ENCODE measurements around the gene PROSER3.

The PROSER3 gene

GRCh38 chr19:35751839-35752745 lies 5.9 kb upstream of the PROSER3 start:
- Mint-ChIP-seq H3K27ac (no peak overlapping the region), H3K27me3 (ENCODE audit: low read depth) (no peaks in the 10 kb centered on the region), H3K4me3 (no peak overlapping the region), H3K9me3 (no peaks in the 10 kb centered on the region), H3K36me3 (ENCODE audit: low read depth) (peaks cover 21% of the 10 kb centered on the region), H3K4me1 (ENCODE audit: low read depth) (peaks cover 32% of the 10 kb centered on the region)

- Mint-ChIP-seq H3K36me3 (ENCODE audit: low read depth) (peaks cover 21% of the 10 kb centered on the region), H3K9me3 (no peaks in the 10 kb centered on the region), H3K27me3 (ENCODE audit: low read depth) (no peaks in the 10 kb centered on the region), H3K4me1 (ENCODE audit: low read depth) (peaks cover 30% of the 10 kb centered on the region), H3K27ac (no peak overlapping the region), H3K4me3 (no peak overlapping the region)
Observed at GRCh38 chr19:35752746-35753350, 5.1 kb upstream of the PROSER3 start.

- H3K9me3 Mint-ChIP-seq = no peaks in the 10 kb centered on the region
- peaks cover 26% of the 10 kb centered on the region for H3K4me1 Mint-ChIP-seq (ENCODE audit: low read depth)
- no peak overlapping the region for H3K4me3 Mint-ChIP-seq
- peaks cover 22% of the 10 kb centered on the region for H3K36me3 Mint-ChIP-seq (ENCODE audit: low read depth)
- H3K27ac Mint-ChIP-seq = no peak overlapping the region
- no peaks in the 10 kb centered on the region for H3K27me3 Mint-ChIP-seq (ENCODE audit: low read depth)
Observed at GRCh38 chr19:35753634-35754369, 4.2 kb upstream of the PROSER3 start.

- H3K27me3 Mint-ChIP-seq (ENCODE audit: low read depth) = no peaks in the 10 kb centered on the region
- peaks cover 28% of the 10 kb centered on the region for H3K4me1 Mint-ChIP-seq (ENCODE audit: low read depth)
- H3K27ac Mint-ChIP-seq = no peak overlapping the region
- H3K36me3 Mint-ChIP-seq (ENCODE audit: low read depth) = peaks cover 22% of the 10 kb centered on the region
- peak overlapping the region; percentile 28 for H3K4me3 Mint-ChIP-seq
- no peaks in the 10 kb centered on the region for H3K9me3 Mint-ChIP-seq
Observed at GRCh38 chr19:35754370-35755130, 3.4 kb upstream of the PROSER3 start.

- peaks cover 22% of the 10 kb centered on the region for H3K36me3 Mint-ChIP-seq (ENCODE audit: low read depth)
- no peak overlapping the region for H3K27ac Mint-ChIP-seq
- no peaks in the 10 kb centered on the region for H3K27me3 Mint-ChIP-seq (ENCODE audit: low read depth)
- H3K9me3 Mint-ChIP-seq = no peaks in the 10 kb centered on the region
- peak overlapping the region; percentile 57 for H3K4me3 Mint-ChIP-seq
- peaks cover 24% of the 10 kb centered on the region for H3K4me1 Mint-ChIP-seq (ENCODE audit: low read depth)
Observed at GRCh38 chr19:35755131-35755549, 2.8 kb upstream of the PROSER3 start.

GRCh38 chr19:35755550-35756376 lies 2.2 kb upstream of the PROSER3 start:
- peak overlapping the region; percentile 29 for H3K4me3 Mint-ChIP-seq
- H3K27me3 Mint-ChIP-seq (ENCODE audit: low read depth) = no peaks in the 10 kb centered on the region
- peaks cover 22% of the 10 kb centered on the region for H3K36me3 Mint-ChIP-seq (ENCODE audit: low read depth)
- H3K9me3 Mint-ChIP-seq = no peaks in the 10 kb centered on the region
- peak overlapping the region; percentile 62 for H3K27ac Mint-ChIP-seq
- peaks cover 24% of the 10 kb centered on the region for H3K4me1 Mint-ChIP-seq (ENCODE audit: low read depth)

- Mint-ChIP-seq H3K4me3 (peak within 1 kb of the TSS; percentile 97), H3K27ac (peak within 1 kb of the TSS; percentile 93), H3K9me3 (no peaks in the 10 kb centered on the region), H3K36me3 (ENCODE audit: low read depth) (peaks cover 24% of the 10 kb centered on the region), H3K27me3 (ENCODE audit: low read depth) (no peaks in the 10 kb centered on the region), H3K4me1 (ENCODE audit: low read depth) (peaks cover 24% of the 10 kb centered on the region)
Observed at GRCh38 chr19:35756377-35757230, 1.4 kb upstream of the PROSER3 start, which contains the start of gene HSPB6. Gene HSPB6 (minus strand): TSS chr19:35757029. CDS start chr19:35757008, 21 bp downstream.

- Mint-ChIP-seq H3K9me3 (no peaks in the 10 kb centered on the region), H3K27me3 (ENCODE audit: low read depth) (no peaks in the 10 kb centered on the region), H3K4me1 (ENCODE audit: low read depth) (peaks cover 24% of the 10 kb centered on the region), H3K36me3 (ENCODE audit: low read depth) (peaks cover 29% of the 10 kb centered on the region), H3K4me3 (peak overlapping the region; percentile 97), H3K27ac (peak overlapping the region; percentile 93)
Observed at GRCh38 chr19:35757231-35757748, 686 bp upstream of the PROSER3 start.

GRCh38 chr19:35759697-35760096 lies 1.7 kb downstream of the PROSER3 start:
- H3K27me3 Mint-ChIP-seq (ENCODE audit: low read depth) = no peaks in the 10 kb centered on the region
- H3K27ac Mint-ChIP-seq = peak overlapping the region; percentile 67
- H3K9me3 Mint-ChIP-seq = no peaks in the 10 kb centered on the region
- peaks cover 21% of the 10 kb centered on the region for H3K36me3 Mint-ChIP-seq (ENCODE audit: low read depth)
- H3K4me1 Mint-ChIP-seq (ENCODE audit: low read depth) = peaks cover 23% of the 10 kb centered on the region
- H3K4me3 Mint-ChIP-seq = peak overlapping the region; percentile 97

GRCh38 chr19:35760711-35761349 lies 2.9 kb downstream of the PROSER3 start:
- no peaks in the 10 kb centered on the region for H3K9me3 Mint-ChIP-seq
- H3K36me3 Mint-ChIP-seq (ENCODE audit: low read depth) = peaks cover 18% of the 10 kb centered on the region
- H3K27me3 Mint-ChIP-seq (ENCODE audit: low read depth) = no peaks in the 10 kb centered on the region
- no peak overlapping the region for H3K4me3 Mint-ChIP-seq
- H3K4me1 Mint-ChIP-seq (ENCODE audit: low read depth) = peaks cover 20% of the 10 kb centered on the region
- no peak overlapping the region for H3K27ac Mint-ChIP-seq

- peaks cover 17% of the 10 kb centered on the region for H3K36me3 Mint-ChIP-seq (ENCODE audit: low read depth)
- H3K27me3 Mint-ChIP-seq (ENCODE audit: low read depth) = no peaks in the 10 kb centered on the region
- no peak overlapping the region for H3K4me3 Mint-ChIP-seq
- no peak overlapping the region for H3K27ac Mint-ChIP-seq
- peaks cover 8% of the 10 kb centered on the region for H3K4me1 Mint-ChIP-seq (ENCODE audit: low read depth)
- H3K9me3 Mint-ChIP-seq = no peaks in the 10 kb centered on the region
Observed at GRCh38 chr19:35764432-35765315, 6.7 kb downstream of the PROSER3 start.
